Fibroblast of lung (primary cell): ENCODE measurements around the gene RNF5. TPM values are rescaled to one million over a fixed set of nuclear protein-coding genes. Genes with fewer than 3 reads are reported as not detected.

Experiments used
- polyA plus RNA-seq, 2 donors: library from polyadenylated mRNA; depleted of rRNA in 1 of 2; stranded (reverse) in 1 of 2; unstranded in 1 of 2; fragments of >200 nt; gene quantifications; 2 replicates each; pipeline ENCODE4 v1.2.1, GENCODE V29; 2011 to 2012; ENCODE audit warnings: missing spikeins in 1 of 2
- total RNA-seq: library from RNA; depleted of rRNA; stranded (reverse); fragments of >200 nt; gene quantifications from 2 replicates; pipeline ENCODE4 v1.2.1, GENCODE V29; 2014

Gene RNF5
- total and polyA plus RNA-seq, 2 donors (not counting 1 experiment from before 2014, with no cell fraction given), result 23.9 to 63.4 TPM

Other genes starting within 250 kb of the RNF5 start
- gene CFB, start 232.3 kb upstream of the RNF5 start, total RNA-seq, result 62.9 and 87.1 TPM in 2 replicates
- 21.7 and 22.9 TPM in 2 replicates for gene CFB, start 232.3 kb upstream of the RNF5 start, polyA plus RNA-seq
- gene NELFE, start 219.4 kb upstream of the RNF5 start, total RNA-seq, result 85.5 and 111 TPM in 2 replicates
- gene NELFE, start 219.4 kb upstream of the RNF5 start, polyA plus RNA-seq, result 81.7 and 119 TPM in 2 replicates
- gene SKIC2, start 219.2 kb upstream of the RNF5 start, total RNA-seq, result 56.2 and 58.0 TPM in 2 replicates
- gene SKIC2, start 219.2 kb upstream of the RNF5 start, polyA plus RNA-seq, result 21.6 and 29.9 TPM in 2 replicates
- gene DXO, start 206.3 kb upstream of the RNF5 start, total RNA-seq, result 11.6 and 14.0 TPM in 2 replicates
- 9.1 and 11.8 TPM in 2 replicates for gene DXO, start 206.3 kb upstream of the RNF5 start, polyA plus RNA-seq
- 21.1 and 46.0 TPM in 2 replicates for gene C4A, start 196.3 kb upstream of the RNF5 start, total RNA-seq
- 5.7 and 25.2 TPM in 2 replicates for gene C4A, start 196.3 kb upstream of the RNF5 start, polyA plus RNA-seq
- 19.0 and 43.9 TPM in 2 replicates for gene C4B, start 163.6 kb upstream of the RNF5 start, total RNA-seq
- 4.9 and 16.2 TPM in 2 replicates for gene C4B, start 163.6 kb upstream of the RNF5 start, polyA plus RNA-seq
- not detected in 2 replicates for gene CYP21A2, start 140.0 kb upstream of the RNF5 start, total RNA-seq
- gene CYP21A2, start 140.0 kb upstream of the RNF5 start, polyA plus RNA-seq, result not detected in 2 replicates
- 63.9 and 113 TPM in 2 replicates for gene TNXB, start 69.1 kb upstream of the RNF5 start, total RNA-seq
- 8.1 and 13.0 TPM in 2 replicates for gene TNXB, start 69.1 kb upstream of the RNF5 start, polyA plus RNA-seq
- 8.0 and 15.7 TPM in 2 replicates for gene ATF6B, start 50.2 kb upstream of the RNF5 start, total RNA-seq
- gene ATF6B, start 50.2 kb upstream of the RNF5 start, polyA plus RNA-seq, result 35.5 and 36.2 TPM in 2 replicates
- gene FKBPL, start 48.1 kb upstream of the RNF5 start, total RNA-seq, result 7.4 and 7.6 TPM in 2 replicates
- gene FKBPL, start 48.1 kb upstream of the RNF5 start, polyA plus RNA-seq, result 2.4 and 3.5 TPM in 2 replicates
- 0.26 and 0.33 TPM in 2 replicates for gene PRRT1, start 26.5 kb upstream of the RNF5 start, total RNA-seq
- 0.61 and 0.73 TPM in 2 replicates for gene PRRT1, start 26.5 kb upstream of the RNF5 start, polyA plus RNA-seq
- 15.9 and 37.3 TPM in 2 replicates for gene PPT2, start 24.3 kb upstream of the RNF5 start, total RNA-seq
- gene PPT2, start 24.3 kb upstream of the RNF5 start, polyA plus RNA-seq, result 13.7 and 21.6 TPM in 2 replicates
- 0.99 and 1.0 TPM in 2 replicates for gene EGFL8, start 13.8 kb upstream of the RNF5 start, total RNA-seq
- 0.77 and 2.3 TPM in 2 replicates for gene EGFL8, start 13.8 kb upstream of the RNF5 start, polyA plus RNA-seq
- 15.9 and 22.1 TPM in 2 replicates for gene AGPAT1, start 2.3 kb upstream of the RNF5 start, total RNA-seq
- 79.0 and 92.1 TPM in 2 replicates for gene AGPAT1, start 2.3 kb upstream of the RNF5 start, polyA plus RNA-seq
- 0.26 and 0.50 TPM in 2 replicates for gene AGER, start 5.8 kb downstream of the RNF5 start, total RNA-seq
- 0.78 and 0.99 TPM in 2 replicates for gene AGER, start 5.8 kb downstream of the RNF5 start, polyA plus RNA-seq
- gene PBX2, start 11.8 kb downstream of the RNF5 start, total RNA-seq, result 23.6 and 35.0 TPM in 2 replicates
- gene PBX2, start 11.8 kb downstream of the RNF5 start, polyA plus RNA-seq, result 39.4 and 41.8 TPM in 2 replicates
- gene GPSM3, start 14.2 kb downstream of the RNF5 start, total RNA-seq, result 1.3 and 2.3 TPM in 2 replicates
- gene GPSM3, start 14.2 kb downstream of the RNF5 start, polyA plus RNA-seq, result 3.9 and 7.0 TPM in 2 replicates
- 0.77 and 0.99 TPM in 2 replicates for gene NOTCH4, start 45.7 kb downstream of the RNF5 start, total RNA-seq
- gene NOTCH4, start 45.7 kb downstream of the RNF5 start, polyA plus RNA-seq, result 0.42 and 0.66 TPM in 2 replicates
- gene TSBP1, start 193.5 kb downstream of the RNF5 start, total RNA-seq, result under 0.01 TPM in 1 of 2 replicates, not detected in the other
- gene TSBP1, start 193.5 kb downstream of the RNF5 start, polyA plus RNA-seq, result not detected in 2 replicates
- not detected in 2 replicates for gene BTNL2, start 228.8 kb downstream of the RNF5 start, total RNA-seq
- gene BTNL2, start 228.8 kb downstream of the RNF5 start, polyA plus RNA-seq, result not detected in 2 replicates